A549 (cell line): ENCODE measurements around the gene AGAP3. TPM values are rescaled to one million over a fixed set of nuclear protein-coding genes. Genes with fewer than 3 reads are reported as not detected.

Source experiments
- ATAC-seq, 2 experiments: fragments of 200-7000 bp in 1 of 2; fragments of >200 bp in 1 of 2; cut with Nextera tagmentation in 1 of 2; cut with Tn5 transposase in 1 of 2; 3 replicates each; pipeline versions ENCODE4 v1.8.0 to v1.9.1; 2018 to 2020; ENCODE audit warnings: mild to moderate bottlenecking in 1 of 2, moderate library complexity in 1 of 2
- CTCF ChIA-PET: fragments of 300-600 bp; sonication (Branson Sonifier 250); formaldehyde crosslinking; extraction: SDS; loops from one replicate; lab custom pipeline; 2021; ENCODE audit warnings: antibody characterized with exemption, inconsistent platforms; lab: Yijun Ruan, JAX
- POLR2A ChIA-PET: fragments of 350-600 bp; formaldehyde crosslinking; extraction: SDS; loops from one replicate; lab custom pipeline; 2021; ENCODE audit warnings: antibody characterized with exemption, inconsistent platforms; lab: Yijun Ruan, JAX
- DNase-seq, 2 experiments: peaks; one replicate each; pipeline versions ENCODE4 v3.0.0 to v3.0.0-alpha.2; 2011 to 2016; ENCODE audit warnings: low read depth in 1 of 2, low spot score in 1 of 2
- FAIRE-seq: peaks from 2 replicates; lab custom pipeline; 2011; peaks lifted over from hg19 to GRCh38; lab: Jason Lieb, UNC
- H3K27ac ChIP-seq, 2 experiments: fragments of >200 bp; sonication (Bioruptor Twin); formaldehyde crosslinking; 3 replicates each; pipeline ENCODE4 v1.5.1; 2016 to 2017
- H3K4me1 ChIP-seq: fragments of >200 bp; sonication (Bioruptor Twin); formaldehyde crosslinking; 3 replicates; pipeline ENCODE4 v1.6.1; 2016
- H3K4me2 ChIP-seq: fragments of >200 bp; sonication (Bioruptor Twin); formaldehyde crosslinking; 3 replicates; pipeline ENCODE4 v1.6.1; 2016
- H3K4me3 ChIP-seq: fragments of >200 bp; sonication (Bioruptor Twin); formaldehyde crosslinking; 3 replicates; pipeline ENCODE4 v1.5.1; 2016
- H3K9me3 ChIP-seq: fragments of >200 bp; sonication (Bioruptor Twin); formaldehyde crosslinking; 3 replicates; pipeline ENCODE4 v1.6.1; 2016
- CBX8 ChIP-seq: fragments of 200-600 bp; sonication (generic); IDR thresholded peaks from 2 replicates; pipeline ENCODE4 v1.6.1; 2016
- CEBPB ChIP-seq, 2 experiments: fragments of >200 bp in 1 of 2; sonication (Bioruptor Twin) in 1 of 2; formaldehyde crosslinking in 1 of 2; IDR thresholded peaks; 2 replicates each; pipeline ENCODE4 v1.6.1; 2012 to 2016
- CHD4 ChIP-seq: fragments of 200-600 bp; sonication (generic); IDR thresholded peaks from 2 replicates; pipeline ENCODE4 v1.6.1; 2016; ENCODE audit warnings: antibody characterized with exemption, mild to moderate bottlenecking, borderline replicate concordance
- CTCF ChIP-seq: fragments of >200 bp; sonication (Bioruptor Twin); formaldehyde crosslinking; IDR thresholded peaks from 3 replicates; pipeline ENCODE4 v1.5.1; 2016
- EP300 ChIP-seq, 2 experiments: fragments of >200 bp; sonication (Bioruptor Twin); formaldehyde crosslinking; IDR thresholded peaks; 2 replicates in 1 of 2; 3 replicates in 1 of 2; pipeline ENCODE4 v1.6.1; 2016 to 2017
- ESRRA ChIP-seq: fragments of 150-350 bp; IDR thresholded peaks from 2 replicates; pipeline ENCODE4 v1.6.1; 2014; ENCODE audit warnings: mild to moderate bottlenecking, low read length, borderline replicate concordance
- FOSB ChIP-seq: fragments of 250-450 bp; sonication (Bioruptor Pico); IDR thresholded peaks from 2 replicates; pipeline ENCODE4 v1.5.0; 2020; ENCODE audit warnings: mild to moderate bottlenecking, moderate library complexity
- GATA3 ChIP-seq: IDR thresholded peaks from 2 replicates; pipeline ENCODE4 v1.6.1; 2012; ENCODE audit warnings: borderline replicate concordance
- HDAC2 ChIP-seq: fragments of 200-600 bp; sonication (generic); IDR thresholded peaks from 2 replicates; pipeline ENCODE4 v1.6.1; 2016
- HEYL ChIP-seq: fragments of 250-450 bp; sonication (Bioruptor Pico); IDR thresholded peaks from 2 replicates; pipeline ENCODE4 v1.8.0; 2021; ENCODE audit warnings: mild to moderate bottlenecking, moderate library complexity
- HOXA7 ChIP-seq: fragments of 250-450 bp; sonication (Bioruptor Pico); IDR thresholded peaks from 2 replicates; pipeline ENCODE4 v1.5.0; 2020; ENCODE audit warnings: mild to moderate bottlenecking, moderate library complexity
- JUNB ChIP-seq: fragments of >200 bp; sonication (Bioruptor Twin); formaldehyde crosslinking; IDR thresholded peaks from 2 replicates; pipeline ENCODE4 v1.6.1; 2016
- MYC ChIP-seq: IDR thresholded peaks from 2 replicates; pipeline ENCODE4 v1.6.1; 2012; ENCODE audit warnings: mild to moderate bottlenecking, inconsistent platforms, low read length, improper control_type of control experiment, borderline replicate concordance
- NR3C1 ChIP-seq: fragments of >200 bp; sonication (Bioruptor Twin); formaldehyde crosslinking; IDR thresholded peaks from 3 replicates; pipeline ENCODE4 v1.6.1; 2017
- PBX3 ChIP-seq: IDR thresholded peaks from 2 replicates; pipeline ENCODE4 v1.6.1; 2012
- RARB ChIP-seq: fragments of 250-450 bp; sonication (Bioruptor Pico); IDR thresholded peaks from 2 replicates; pipeline ENCODE4 v1.8.0; 2021; ENCODE audit warnings: mild to moderate bottlenecking, moderate library complexity
- RCOR1 ChIP-seq: fragments of 150-350 bp; IDR thresholded peaks from 2 replicates; pipeline ENCODE4 v1.6.1; 2014; ENCODE audit warnings: antibody characterized with exemption, low read length, low read depth
- RNF2 ChIP-seq: fragments of 200-600 bp; sonication (generic); IDR thresholded peaks from 2 replicates; pipeline ENCODE4 v1.6.1; 2016; ENCODE audit warnings: low read depth, mild to moderate bottlenecking, antibody characterized with exemption, moderate library complexity, borderline replicate concordance
- SMC3 ChIP-seq: fragments of >200 bp; sonication (Bioruptor Twin); formaldehyde crosslinking; IDR thresholded peaks from 3 replicates; pipeline ENCODE4 v1.6.1; 2018; ENCODE audit warnings: inconsistent platforms
- TFCP2L1 ChIP-seq: fragments of 250-450 bp; sonication (Bioruptor Pico); IDR thresholded peaks from 2 replicates; pipeline ENCODE4 v1.5.0; 2021; ENCODE audit warnings: mild to moderate bottlenecking
- USF2 ChIP-seq: fragments of 450-650 bp; IDR thresholded peaks from 2 replicates; pipeline ENCODE4 v1.6.1; 2014; ENCODE audit warnings: antibody characterized with exemption
- WGBS: methylation state at CpG from one replicate; pipeline ENCODE4 v1.1.6; 2017; ENCODE audit errors: missing lambda C conversion rate; 5-methylcytosine and 5-hydroxymethylcytosine counted together
- polyA plus RNA-seq, 4 experiments: library from polyadenylated mRNA; depleted of rRNA in 3 of 4; stranded (reverse); fragments of >200 nt; fragmentation: RNase III in 1 of 4; extraction: RNeasy Plus Mini Kit Qiagen cat#74134 plus additional on column Dnase treatment in 1 of 4; gene quantifications; 2 replicates in 3 of 4; 3 replicates in 1 of 4; pipeline ENCODE4 v1.2.3, GENCODE V29; 2011 to 2017

AGAP3 gene
- polyA plus RNA-seq, 2 of the 4 experiments (the other 2 are of a cell fraction) = 33.8 to 45.9 TPM

GRCh38 chr7:151053096-151053495 is 33.2 kb upstream of the AGAP3 start:
- ATAC-seq (no peak), FAIRE-seq (no peak), DNase-seq (no peak)
- TF ChIP-seq PBX3 (no peak), RNF2 (no peak), HEYL (CRISPR knock-in tag) (no peak), CEBPB (IDR thresholded peaks at IDR 0.05) (no peak), HOXA7 (no peak), JUNB (no peak)
- CTCF ChIA-PET = interaction anchor here (0.9 to 1.5 kb wide), 3 partner anchors 10 to 24 kb away, joined by 3 to 8 read pairs (median 5); partner anchors contain the start of gene ABCB8
- Histone ChIP-seq H3K4me3 (no peak overlapping the region), H3K27ac (no peak overlapping the region), H3K4me2 (no peak overlapping the region), H3K4me1 (peaks cover 7% of the 10 kb centered on the region; the same call in 1 of the 3 replicates), H3K9me3 (no peaks in the 10 kb centered on the region)
- POLR2A ChIA-PET = no interaction called here
- WGBS = 74% methylated on average over 4 of the region's 4 CpGs

GRCh38 chr7:151053751-151054150 is 32.5 kb upstream of the AGAP3 start:
- Histone ChIP-seq H3K27ac (no peak overlapping the region), H3K4me2 (no peak overlapping the region), H3K9me3 (no peaks in the 10 kb centered on the region), H3K4me1 (peaks cover 11% of the 10 kb centered on the region), H3K4me3 (no peak overlapping the region)
- CTCF ChIA-PET = interaction anchor here (0.9 kb wide), 1 partner anchor 58 kb away, joined by 3 read pairs; no protein-coding TSS in a partner anchor
- DNase-seq = no peak
- POLR2A ChIA-PET = no interaction called here
- TF ChIP-seq RARB (CRISPR knock-in tag) = no peak
- no peak for TF ChIP-seq NR3C1
- no peak for TF ChIP-seq EP300 (IDR thresholded peaks at IDR 0.05)
- no peak for TF ChIP-seq ESRRA
- TF ChIP-seq TFCP2L1 (CRISPR knock-in tag) = no peak
- TF ChIP-seq RNF2 = no peak
- no peak for TF ChIP-seq CTCF
- TF ChIP-seq HEYL (CRISPR knock-in tag) = no peak
- no peak for TF ChIP-seq MYC
- TF ChIP-seq USF2 = no peak
- TF ChIP-seq CHD4 = no peak
- no peak for TF ChIP-seq GATA3
- no peak for TF ChIP-seq RCOR1
- no peak for TF ChIP-seq SMC3
- TF ChIP-seq HDAC2 = no peak
- no peak for TF ChIP-seq CBX8
- 76% methylated on average over 8 of the region's 8 CpGs for WGBS
- ATAC-seq = no peak
- FAIRE-seq = no peak

GRCh38 chr7:151056283-151056665 is 30.0 kb upstream of the AGAP3 start:
- POLR2A ChIA-PET = no interaction called here
- FAIRE-seq = no peak
- Histone ChIP-seq H3K4me2 (peak overlapping the region; percentile 88), H3K9me3 (no peaks in the 10 kb centered on the region), H3K4me3 (no peak overlapping the region), H3K4me1 (peaks cover 16% of the 10 kb centered on the region), H3K27ac (no peak overlapping the region)
- no peak for DNase-seq
- CTCF ChIA-PET = interaction anchor here (1.7 kb wide), 1 partner anchor 28 kb away, joined by 3 read pairs; the partner anchor contains the start of gene ABCB8
- ATAC-seq = no peak
- no peak for TF ChIP-seq JUNB
- TF ChIP-seq FOSB (CRISPR knock-in tag) = no peak
- WGBS = 74% methylated on average over 6 of the region's 6 CpGs
